HG02763 (cell line): ENCODE data around the gene APOH.

Experiments used
- ATAC-seq: cut with Tn5 transposase; IDR thresholded peaks from one replicate; pipeline ENCODE4 v1.9.1; 2021; ENCODE audit warnings: mild to moderate bottlenecking, moderate library complexity; ENCODE audit not compliant: unreplicated experiment

Gene APOH

DNA sequence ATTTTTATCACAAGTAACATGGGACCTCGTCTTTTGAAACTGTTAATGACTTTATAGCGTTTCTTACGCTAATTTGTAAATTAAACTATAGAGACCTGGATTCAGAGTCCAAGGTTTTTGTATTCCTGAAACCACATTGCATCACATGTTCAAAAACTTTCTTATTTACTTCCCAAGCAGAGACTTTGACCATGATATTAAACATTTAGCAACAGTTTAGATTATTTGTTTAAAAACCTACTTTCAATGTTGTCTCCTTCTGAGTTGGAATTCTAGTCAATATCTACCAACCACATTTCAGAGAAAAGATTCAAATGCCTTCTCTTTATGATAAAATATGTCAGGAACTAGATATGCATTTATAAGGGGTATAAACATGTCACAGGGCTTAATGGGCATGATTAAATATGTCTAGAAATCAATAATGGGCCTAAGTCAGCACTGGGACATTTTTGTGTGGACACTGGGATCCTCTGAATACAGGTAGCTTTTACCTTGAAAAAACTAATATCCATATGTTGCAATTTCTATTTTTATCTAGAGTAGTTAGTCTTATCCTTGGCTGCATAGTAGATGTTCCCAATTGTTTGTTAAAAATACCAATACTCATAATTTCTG lies 6.3 kb upstream of the APOH start:
- ATAC-seq: no peak

DNA sequence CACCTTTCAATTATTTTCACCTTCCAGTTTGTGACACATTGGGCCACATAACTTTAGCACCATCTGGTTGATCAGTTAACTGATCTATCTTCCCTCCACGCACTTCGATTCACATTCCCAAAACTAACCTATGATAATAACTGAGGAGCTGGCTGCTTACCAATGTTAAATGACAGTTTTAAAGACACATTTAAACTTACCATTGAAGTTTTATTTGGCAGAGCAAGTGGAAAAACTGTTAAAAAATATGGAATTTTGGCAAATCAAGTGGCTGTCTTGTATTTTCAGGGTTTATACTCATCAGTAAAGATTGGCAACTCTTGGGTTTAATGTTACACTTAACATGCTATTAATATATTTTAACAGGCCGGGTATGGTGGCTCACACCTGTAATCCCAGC lies 5.4 kb upstream of the APOH start:
- ATAC-seq: no peak

DNA sequence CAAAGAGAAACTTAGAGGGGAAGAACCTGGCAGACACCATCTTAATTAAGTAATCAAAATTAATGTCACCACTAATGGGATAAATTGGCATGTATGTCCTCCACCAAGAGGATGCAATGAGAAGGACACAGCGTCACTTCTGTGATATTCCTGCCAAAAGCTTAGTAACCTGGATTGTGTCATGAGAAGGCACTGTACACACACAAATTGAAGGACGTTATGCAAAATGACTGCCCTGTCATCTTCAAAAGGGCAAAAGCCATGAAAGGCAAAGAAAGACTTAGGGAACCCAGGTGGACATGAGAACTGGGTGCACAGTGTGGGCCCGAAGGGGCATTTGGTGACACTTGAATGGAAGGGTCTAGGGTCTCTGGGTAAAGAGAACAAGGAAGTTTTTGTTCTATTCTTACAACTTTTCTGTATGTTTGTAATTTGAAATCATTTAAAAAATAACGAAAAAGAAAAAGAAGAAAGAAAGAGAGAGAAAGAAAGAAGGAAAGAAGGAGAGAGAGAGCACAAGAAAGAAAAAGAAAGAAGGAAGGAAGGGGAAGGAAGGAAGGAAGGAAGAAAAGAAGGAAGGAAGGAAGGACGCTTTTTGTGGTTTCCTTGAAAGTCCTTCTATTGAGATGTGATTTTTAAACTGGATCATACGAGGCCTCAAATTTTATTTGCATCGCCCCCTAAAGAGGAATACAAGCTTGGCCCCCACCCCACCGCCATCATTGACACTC lies 4.0 kb upstream of the APOH start:
- ATAC-seq: no peak

DNA sequence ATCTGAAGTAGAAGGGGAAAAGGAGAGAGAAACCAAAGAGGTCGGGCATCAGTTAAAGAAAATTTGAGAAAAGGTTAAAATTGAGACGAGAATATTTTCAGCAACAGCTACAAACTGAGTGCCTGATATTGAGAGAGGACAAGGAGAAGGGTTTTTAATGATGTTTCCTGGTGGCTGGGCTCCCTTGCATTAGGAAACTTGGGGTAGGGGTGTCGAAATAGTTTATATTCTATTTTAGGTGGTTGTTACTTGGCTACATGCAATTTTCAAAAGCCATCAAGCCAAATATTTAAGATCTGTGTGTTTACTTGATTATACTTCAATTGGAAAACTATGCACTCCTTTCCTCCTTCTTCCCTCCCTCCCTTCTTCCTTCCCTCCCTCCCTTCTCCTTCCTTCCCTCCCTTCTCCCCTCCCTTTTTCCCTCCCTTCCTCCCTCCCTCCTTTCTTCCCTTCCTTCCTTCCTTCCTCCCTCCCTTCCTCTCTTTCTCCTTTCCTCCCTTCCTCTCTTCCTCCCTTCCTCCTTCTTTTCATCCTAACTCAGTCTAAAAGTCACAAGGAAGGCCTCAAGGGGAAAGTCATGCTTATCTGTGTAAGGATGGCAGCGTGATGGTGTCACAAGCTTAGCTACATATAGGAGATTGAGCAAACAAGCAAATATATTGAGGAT lies 1.8 kb upstream of the APOH start:
- ATAC-seq: no peak

DNA sequence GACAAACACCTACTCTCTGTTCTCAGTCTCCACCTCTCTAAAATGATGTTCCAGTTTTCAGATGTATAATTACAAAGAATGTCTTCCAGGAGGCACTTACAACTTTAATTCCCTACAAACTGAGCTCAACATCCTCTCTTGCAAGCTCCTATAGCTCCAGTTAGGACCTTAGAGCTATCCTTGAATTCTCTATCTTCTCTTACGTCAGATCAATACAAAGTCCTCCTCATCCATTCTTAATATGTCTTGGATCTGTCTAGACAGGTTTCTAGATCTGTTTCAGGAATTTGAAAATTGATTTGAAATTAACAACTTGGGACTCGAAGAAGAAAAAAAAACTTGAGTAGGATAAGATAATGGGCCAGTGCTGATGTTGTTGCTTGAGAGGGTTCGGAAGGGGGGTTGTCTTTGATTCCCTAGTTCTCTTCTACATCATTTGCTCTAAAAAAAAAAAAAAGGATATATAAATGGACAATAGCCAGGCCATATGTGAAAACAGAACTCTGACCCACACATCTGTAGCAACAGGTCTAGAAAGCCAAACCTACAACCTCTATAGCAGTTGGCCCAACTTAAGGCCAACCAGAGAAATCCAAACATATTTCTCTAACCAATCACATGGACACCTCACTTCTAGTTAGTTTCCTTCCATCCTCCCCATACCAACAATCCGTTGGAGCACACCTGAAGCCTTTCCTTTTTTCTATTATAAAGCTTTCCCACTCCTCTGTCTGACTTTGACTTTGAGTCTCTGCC lies 746 bp upstream of the APOH start:
- ATAC-seq: no peak

DNA sequence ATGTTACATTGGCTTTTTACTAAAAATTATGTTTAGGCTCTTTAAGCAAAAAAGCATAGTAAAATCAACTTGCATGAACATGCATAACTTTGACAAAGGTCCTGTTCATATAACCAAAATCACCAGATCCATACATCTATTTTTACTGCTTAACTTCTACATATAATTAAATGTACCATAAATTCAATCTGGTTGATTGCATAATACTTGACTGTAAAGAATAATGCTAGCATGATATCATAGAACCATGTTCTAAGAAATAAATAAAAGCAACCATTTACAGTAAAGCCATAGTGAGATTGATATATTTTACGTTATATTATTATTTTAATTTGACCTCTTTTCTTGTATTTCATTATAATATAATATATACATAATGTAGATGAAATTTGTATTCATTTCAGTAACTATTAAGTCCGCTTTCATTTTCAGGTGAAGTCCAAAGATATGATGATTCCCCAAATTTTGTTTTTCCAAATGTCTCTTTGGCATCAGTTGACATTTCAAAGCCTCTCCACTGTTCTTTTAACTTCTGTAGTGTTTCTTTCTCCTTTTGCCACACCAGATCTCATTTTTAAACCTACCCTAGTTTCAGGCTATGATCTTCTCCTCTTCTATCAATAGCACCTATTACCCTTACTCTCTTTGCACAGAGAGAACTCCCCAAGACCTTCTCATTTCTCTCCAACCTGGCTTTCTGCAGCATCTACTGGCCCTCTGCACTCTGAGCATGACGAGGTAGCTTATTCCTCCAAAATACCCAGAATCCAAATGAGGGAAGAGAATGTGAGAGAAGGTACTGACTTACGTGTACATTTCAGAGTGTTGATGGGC lies 1.8 kb downstream of the APOH start:
- no peak for ATAC-seq

DNA sequence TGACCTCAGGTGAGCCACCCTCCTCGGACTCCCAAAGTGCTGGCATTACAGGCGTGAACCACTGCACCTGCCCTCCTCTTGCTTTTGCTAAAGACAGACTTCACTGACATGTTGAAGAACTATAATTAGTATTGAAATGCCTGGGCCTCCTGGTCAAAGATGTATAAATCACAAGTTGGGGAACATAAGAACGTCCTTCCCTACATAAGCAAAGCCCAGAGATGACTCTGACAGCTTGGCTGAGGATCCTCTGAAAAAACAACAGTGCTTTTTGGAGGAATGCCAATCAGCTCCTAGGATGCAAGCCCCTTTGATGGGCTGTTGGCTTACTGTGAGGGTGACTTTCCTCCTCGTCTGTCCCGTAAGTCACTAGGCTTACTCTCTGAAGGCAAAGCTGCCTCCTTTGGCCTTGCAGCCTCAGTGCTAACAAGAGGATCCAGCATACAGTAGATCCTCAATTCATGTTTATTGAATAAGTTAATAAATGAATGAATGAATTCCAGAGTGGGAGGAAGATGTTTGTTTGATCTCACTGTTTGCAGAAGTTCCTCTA lies 6.3 kb downstream of the APOH start:
- no peak for ATAC-seq

DNA sequence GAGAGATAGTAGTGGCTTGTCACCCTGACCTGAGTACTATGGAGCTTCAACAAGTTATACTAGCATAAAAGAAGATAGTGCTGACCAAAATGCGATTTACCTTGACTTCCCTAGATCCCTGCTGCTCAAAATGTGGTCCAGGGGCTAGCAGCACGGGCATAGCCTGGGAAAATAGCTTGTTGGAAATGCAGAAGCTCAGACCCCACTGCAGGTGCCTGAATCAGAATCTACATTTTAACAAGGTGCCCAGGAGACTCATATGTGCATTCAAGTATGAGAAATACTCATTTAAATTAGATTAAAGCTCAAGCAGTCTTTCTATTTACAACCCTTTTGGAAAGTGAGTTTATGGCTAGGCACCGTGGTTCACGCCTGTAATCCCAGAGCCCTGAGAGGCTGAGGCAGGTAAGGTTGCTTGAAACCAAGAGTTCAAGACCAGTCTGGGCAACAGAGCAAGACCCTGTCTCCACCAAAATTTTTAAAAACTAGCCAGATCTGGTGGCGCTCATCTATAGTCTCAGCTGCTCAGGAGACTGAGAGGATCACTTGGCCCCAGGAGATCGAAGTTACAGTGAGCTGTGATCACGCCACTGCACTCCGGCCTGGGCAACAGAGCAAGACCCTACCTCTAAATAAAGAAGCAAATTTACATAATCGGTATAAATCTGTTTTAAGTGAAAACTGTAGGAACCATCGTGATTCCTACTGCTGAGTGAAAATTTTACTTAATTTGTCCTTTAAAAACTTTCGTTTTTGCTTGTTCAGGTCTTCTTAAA lies 7.3 kb downstream of the APOH start:
- ATAC-seq: no peak

DNA sequence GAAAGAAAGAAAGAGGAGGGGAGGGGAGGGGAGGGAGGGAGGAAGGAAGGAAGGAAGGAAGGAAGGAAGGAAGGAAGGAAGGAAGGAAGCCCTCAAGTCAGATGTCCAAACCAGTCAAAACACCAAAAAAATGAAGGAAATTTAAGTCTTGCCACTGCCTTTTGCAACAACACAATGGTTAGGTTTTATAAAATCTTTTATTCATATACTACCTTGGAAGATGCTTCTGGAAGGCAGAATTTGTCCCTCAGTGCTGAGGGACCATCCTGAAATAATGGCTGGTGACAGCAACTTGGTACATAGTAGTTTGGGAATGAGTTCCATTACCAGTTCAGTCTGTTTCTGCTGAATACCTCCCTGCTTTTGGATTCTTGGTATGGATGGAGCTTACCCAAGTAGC lies 7.9 kb downstream of the APOH start:
- ATAC-seq: no peak

DNA sequence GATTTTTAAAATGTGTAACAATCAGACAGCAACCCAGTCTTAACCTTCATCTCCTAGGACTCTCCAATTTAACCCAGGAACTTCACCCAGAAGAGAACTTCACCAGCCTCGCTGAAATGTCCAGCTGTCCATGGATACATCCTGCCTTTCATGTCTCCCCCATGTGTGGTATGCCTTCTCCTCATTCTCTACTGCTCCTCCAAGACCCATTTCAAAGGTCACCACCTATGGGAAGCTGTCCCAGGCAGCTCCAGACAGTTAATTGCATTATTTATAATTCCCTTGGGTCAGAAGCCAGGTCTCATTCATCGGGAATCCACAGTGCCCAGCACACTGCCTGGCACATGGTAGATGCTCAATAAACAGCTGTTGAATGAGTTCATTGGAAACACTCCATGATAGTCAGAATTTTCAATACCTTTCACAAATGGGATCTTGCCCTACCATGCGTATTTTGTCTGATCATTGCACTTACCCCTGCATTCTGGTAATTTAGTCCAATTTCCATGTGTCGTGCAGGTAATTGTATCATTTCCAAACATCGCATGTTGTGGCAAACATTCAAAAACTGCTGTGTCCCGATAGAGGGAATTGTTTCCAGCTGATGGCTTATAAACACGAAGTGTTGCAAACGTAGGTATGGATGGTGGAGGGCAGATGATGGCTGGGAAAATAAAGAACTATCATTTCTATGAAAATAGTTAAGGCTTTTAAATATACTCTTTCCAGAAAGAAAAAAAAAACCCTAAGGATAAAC lies 9.0 kb downstream of the APOH start:
- ATAC-seq: no peak

DNA sequence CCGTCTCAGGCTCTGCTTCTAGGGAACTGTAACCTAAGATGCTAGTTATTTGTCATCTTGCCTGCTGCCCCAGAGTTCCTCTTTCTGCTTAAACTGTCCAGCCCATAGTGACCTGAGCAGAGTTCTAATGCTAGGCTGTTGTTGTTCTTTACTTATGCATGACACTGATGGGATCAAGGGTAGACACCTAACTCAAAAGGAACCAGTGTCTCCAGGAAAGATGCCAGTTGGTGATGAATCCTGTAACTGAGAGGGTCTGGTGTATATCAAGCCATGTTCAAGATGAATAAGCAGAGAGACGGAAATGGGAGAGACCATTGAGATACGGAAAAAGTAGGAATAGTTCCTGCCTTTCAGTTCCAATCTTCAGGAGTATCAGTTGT lies 13.7 kb downstream of the APOH start:
- no peak for ATAC-seq

DNA sequence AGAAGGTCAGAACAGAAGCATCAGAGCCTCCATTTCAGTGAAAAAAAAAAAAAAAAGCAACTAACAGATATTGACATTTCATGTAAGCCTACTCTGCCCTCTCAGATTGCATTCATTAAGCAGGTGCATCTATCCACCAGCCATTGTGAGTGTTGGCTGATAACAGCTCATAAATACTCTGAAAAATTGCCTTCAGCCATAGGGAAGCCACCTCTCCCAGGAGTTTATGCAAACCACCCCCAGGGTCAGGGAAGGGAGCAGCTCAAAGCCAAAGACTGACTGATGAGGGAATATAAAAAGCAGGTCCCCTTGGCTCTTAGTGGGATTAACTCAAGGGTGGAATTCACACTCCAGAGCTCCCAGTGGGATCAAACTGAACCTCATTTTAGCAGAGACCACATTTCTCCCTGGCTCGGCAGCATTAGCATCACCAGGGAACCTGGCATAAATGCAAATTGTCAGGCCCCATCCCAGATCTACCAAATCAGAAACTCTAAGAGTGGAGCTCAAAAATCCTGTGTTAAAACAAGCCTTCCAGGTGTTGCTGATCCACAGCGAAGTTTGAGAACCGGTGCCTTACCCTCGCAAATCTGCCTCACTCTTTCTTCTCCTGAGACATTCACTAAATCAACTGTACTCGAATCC lies 14.2 kb downstream of the APOH start:
- ATAC-seq: no peak

DNA sequence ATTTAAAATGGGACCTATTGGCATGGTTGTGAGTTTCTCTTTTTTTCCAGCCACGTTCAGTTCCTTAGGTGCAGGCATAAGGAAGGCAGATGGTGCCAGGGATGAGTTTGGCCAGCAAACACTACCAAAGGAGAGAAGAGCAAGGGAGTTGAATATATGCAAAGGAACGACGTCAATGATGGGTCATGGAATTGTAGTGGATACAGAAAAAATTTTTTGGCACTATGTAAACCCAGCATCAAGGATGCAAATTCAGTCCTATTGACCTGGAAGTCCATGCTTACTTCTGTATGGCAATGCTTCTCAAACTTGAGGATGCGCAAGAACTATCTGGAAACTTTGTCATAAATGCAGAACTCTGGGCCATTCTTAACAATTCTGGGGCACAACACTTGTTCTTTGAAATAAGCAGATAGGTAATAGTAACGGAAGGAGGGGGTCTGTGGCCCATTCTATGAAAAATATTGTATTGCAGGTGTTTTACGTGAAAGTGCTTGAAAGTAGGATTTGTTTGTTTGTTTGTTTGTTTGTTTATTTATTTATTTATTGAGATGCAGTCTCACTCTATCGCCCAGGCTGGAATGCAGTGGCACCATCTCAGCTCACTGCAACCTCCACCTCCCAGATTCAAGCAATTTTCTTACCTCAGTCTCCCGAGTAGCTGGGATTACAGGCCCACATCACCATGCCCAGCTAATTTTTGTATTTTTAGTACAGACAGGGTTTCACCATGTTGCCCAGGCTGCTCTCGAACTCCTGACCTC lies 18.0 kb downstream of the APOH start:
- no peak for ATAC-seq

DNA sequence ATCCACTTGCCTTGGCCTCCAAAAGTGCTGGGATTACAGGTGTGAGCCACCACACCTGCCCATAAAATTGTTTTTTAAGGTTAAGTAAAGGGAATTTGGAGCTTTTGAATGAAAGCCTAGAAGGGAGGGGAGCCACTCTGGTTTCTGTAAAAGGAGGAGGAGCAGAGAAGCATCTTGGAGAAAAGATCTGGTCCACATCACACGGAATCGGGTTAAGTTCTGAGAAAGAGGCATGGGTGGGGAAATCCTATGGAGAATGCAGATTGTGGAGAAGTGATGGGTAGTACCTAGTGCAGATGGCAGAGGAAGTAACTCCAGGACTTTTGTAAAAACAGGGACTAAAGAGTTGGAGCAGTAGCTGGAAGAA lies 19.0 kb downstream of the APOH start:
- no peak for ATAC-seq

DNA sequence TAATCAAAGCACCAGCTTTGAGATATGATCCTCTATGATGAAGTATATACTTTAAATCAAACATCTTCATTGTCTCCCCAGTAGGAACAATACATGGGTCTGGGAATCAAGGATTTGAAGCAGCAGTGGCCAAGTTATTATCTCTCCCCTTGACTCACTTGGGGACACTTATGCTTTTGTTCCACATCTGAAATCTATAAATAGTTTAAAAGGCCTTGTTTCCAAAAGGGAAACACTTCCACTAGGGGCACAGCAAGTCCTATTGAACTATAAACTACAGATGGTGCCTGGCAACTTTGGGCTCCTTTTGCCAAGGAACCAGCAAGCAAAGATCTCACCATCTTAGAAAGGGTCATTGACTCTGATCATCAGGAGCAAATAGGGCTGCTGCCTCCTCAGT lies 21.3 kb downstream of the APOH start:
- no peak for ATAC-seq

DNA sequence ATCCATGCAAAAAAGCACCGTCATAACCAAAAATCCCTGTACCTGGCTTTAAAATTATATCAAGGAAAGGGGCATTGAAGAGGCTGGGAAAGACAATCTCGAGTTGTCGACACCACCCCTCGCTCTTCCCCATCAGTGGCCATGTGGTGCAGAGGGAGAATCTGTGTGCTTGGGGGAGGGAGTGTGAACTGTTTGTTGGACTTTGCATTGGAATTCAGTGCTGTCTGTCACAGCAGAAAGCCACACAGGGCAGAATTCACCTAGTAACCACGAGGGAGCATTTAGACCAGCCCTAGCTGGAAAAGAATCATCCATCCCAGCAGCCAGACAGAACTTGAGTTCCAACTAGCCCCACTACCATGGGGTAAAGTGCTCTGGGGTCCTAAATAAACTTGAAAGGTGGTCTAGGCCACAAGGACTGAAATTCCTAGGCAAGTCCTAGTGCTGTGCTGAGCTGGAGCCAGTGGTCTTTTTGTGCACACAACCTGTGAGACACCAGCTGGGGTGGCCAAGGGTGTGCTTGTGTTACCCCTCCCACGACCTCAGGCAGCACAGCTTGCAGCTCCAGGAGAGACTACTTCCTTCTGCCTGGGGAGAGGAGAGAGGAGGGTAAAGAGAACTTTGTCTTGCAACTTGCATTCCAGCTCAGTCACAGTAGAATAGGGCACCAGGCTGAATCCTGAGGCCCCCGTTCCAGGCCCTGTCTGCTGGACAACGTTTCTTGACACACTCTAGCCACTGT lies 25.8 kb downstream of the APOH start:
- ATAC-seq: no peak

DNA sequence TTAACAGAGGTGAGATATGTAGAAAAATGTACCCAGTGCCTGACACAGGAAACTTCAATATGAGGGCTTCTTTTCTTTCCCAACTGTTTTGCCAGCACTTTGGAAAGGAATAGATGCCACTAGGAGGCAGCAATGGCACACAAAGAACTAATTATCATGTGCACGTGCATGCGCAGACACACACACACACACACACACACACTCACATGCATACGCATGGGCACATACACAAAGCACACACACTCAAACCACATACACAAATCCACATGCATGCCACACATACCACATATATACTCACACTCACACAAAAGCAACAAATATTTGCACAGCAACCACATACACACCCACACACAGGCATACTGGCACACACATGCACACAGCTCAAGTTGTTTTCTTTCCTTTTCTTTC lies 28.5 kb downstream of the APOH start:
- no peak for ATAC-seq
